Small intestine (tissue), 7 donors: ENCODE data around the gene CEBPB. TPM values are rescaled to one million over a fixed set of nuclear protein-coding genes. Genes with fewer than 3 reads are reported as not detected.

Experiments used
- DNase-seq, 2 donors: peaks; one replicate each; pipeline versions ENCODE4 v3.0.0 to v3.0.0-alpha.2; 2013
- FAIRE-seq: peaks from 2 replicates; lab custom pipeline; 2012; peaks lifted over from hg19 to GRCh38; lab: Jason Lieb, UNC
- H3K27ac ChIP-seq, 3 donors: one replicate each; pipeline ENCODE4 v1.5.1; 2013; ENCODE audit warnings: low read length in 2 of 3, mild to moderate bottlenecking in 2 of 3, control low read depth in 1 of 3, inconsistent platforms in 1 of 3, low read depth in 1 of 3, moderate library complexity in 1 of 3
- H3K27me3 ChIP-seq, 3 donors: one replicate each; pipeline ENCODE4 v1.6.1; 2013; ENCODE audit warnings: low read length in 3 of 3, inconsistent platforms in 1 of 3; ENCODE audit not compliant: control insufficient read depth in 3 of 3, insufficient read depth in 3 of 3
- H3K36me3 ChIP-seq, 3 donors: one replicate each; pipeline ENCODE4 v1.6.1; 2013; ENCODE audit warnings: low read length in 3 of 3, inconsistent platforms in 1 of 3, low read depth in 1 of 3, mild to moderate bottlenecking in 1 of 3, moderate library complexity in 1 of 3; ENCODE audit not compliant: control insufficient read depth in 3 of 3, insufficient read depth in 2 of 3
- H3K4me1 ChIP-seq, 3 donors: one replicate each; pipeline ENCODE4 v1.6.1; 2013; ENCODE audit warnings: low read length in 2 of 3, inconsistent platforms in 1 of 3, low read depth in 1 of 3, mild to moderate bottlenecking in 1 of 3, moderate library complexity in 1 of 3; ENCODE audit not compliant: control insufficient read depth in 3 of 3, insufficient read depth in 2 of 3
- H3K4me3 ChIP-seq, 3 donors: one replicate each; pipeline ENCODE4 v1.5.1; 2013; ENCODE audit warnings: low read length in 3 of 3, control low read depth in 1 of 3, inconsistent platforms in 1 of 3, low read depth in 1 of 3, mild to moderate bottlenecking in 1 of 3, moderate library complexity in 1 of 3
- H3K9me3 ChIP-seq, 2 donors: one replicate each; pipeline ENCODE4 v1.6.1; 2013; ENCODE audit warnings: low read depth in 1 of 2, low read length in 1 of 2; ENCODE audit not compliant: control insufficient read depth in 2 of 2, insufficient read depth in 1 of 2
- WGBS, 3 donors: extraction: QIAGEN DNeasy Blood & Tissue Kit; methylation state at CpG; one replicate each; pipeline ENCODE4 v1.1.7; 2013; 5-methylcytosine and 5-hydroxymethylcytosine counted together
- polyA plus RNA-seq, 4 donors: library from polyadenylated mRNA; stranded (reverse) in 3 of 4; unstranded in 1 of 4; fragments of 200-250 nt in 3 of 4; fragments of 120-200 nt in 1 of 4; gene quantifications; one replicate each; pipeline versions ENCODE4 v1.2.1 to v1.2.3, GENCODE V29; 2013
- donor health status: healthy with polysubstance abuse.
- donor health status: control.
- donor health status: control.
- donor health status: Bipolar disorder and iron deficiency.
- donor health status: healthy.

The CEBPB gene
- polyA plus RNA-seq, 4 donors: 7.6 to 26.0 (median 20.4) TPM

DNA sequence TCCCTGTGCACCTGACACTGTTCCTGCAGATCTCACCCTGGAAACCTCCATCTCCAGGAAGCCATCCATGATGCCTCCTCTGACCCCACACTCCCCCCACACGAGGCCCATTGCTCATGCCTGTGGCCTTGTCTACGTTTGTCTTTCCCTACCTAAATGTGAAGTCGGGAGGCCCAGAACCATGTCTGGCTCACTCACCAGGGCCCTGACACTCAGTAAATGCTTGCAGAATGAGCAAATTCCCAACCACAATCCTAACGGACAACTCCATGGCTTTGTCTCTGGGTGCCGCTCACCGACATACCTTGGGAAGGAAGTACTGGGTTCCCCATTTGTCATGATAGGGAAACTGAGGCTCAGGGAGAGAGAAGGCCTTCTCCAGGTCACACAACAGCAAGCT, 44.4 kb upstream of the CEBPB start:
- DNase-seq (no peak), FAIRE-seq (no peak)
- no peaks in the 10 kb centered on the region for H3K27me3 ChIP-seq
- peaks cover 4 to 84% (median 4%) of the 10 kb centered on the region in 3 donors for H3K36me3 ChIP-seq
- 87 to 92% (median 90%) methylated on average over 6 of the region's 6 CpGs for WGBS, 3 donors
- peaks cover 0 to 8% (median 6%) of the 10 kb centered on the region in 3 donors for H3K4me1 ChIP-seq
- H3K4me3 ChIP-seq: no peak overlapping the region
- no peaks in the 10 kb centered on the region for H3K9me3 ChIP-seq
- H3K27ac ChIP-seq: peak overlapping the region in 1 of 3 donors; percentile 71

DNA sequence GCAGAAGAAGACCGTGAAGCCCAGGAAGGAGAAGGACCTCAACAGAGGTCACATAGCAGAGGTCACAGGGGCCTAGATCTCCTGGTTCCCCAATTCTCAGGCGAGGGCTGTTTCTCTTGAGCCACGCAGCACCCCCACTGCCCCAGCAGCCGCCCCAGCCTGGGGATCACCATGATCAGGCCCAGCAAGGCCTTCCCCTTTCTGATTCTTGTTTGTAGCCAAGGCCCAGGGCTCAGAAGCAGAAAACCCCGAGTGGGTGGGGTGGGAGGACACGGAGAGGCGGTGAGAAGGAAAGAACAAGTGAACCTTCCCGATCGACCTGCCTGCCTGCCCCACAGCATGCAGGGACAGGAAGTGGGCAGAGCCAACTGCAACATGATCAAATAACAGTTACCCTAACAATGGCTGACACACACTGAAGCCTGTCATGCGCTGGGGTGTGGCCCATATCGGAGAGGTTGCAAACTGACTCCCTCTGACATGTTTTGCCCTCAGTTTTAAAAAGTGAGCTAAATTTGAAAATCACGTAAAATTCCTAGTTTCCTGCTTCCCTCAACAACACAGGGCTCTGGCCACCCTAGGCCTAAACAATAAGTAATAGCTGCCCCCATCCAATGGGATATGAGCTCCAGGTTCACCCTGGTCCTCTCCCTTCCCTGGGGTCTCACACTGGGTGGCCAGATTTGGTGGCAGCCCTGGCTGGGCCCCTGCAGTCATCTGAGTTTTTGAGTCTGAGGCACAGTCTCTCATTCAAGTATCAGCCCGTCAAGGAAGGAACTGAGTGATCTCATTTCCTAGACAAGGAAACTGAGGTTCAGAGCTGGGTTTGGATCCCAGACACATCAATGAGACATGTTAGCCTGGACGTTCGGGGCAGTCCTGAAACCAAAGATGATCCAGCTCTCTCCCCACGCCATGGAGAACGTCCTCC, 43.6 kb upstream of the CEBPB start:
- 54 to 70% (median 65%) methylated on average over 17 of the region's 17 CpGs for WGBS, 3 donors
- H3K27me3 ChIP-seq: no peaks in the 10 kb centered on the region
- DNase-seq: peak in 1 of 2 donors; percentile 33
- peaks cover 4 to 77% (median 4%) of the 10 kb centered on the region in 3 donors for H3K36me3 ChIP-seq
- H3K27ac ChIP-seq: peak overlapping the region; percentile 15 to 71 (median 35)
- peaks cover 0 to 14% (median 9%) of the 10 kb centered on the region in 3 donors for H3K4me1 ChIP-seq
- no peaks in the 10 kb centered on the region for H3K9me3 ChIP-seq
- no peak overlapping the region for H3K4me3 ChIP-seq
- no peak for FAIRE-seq

DNA sequence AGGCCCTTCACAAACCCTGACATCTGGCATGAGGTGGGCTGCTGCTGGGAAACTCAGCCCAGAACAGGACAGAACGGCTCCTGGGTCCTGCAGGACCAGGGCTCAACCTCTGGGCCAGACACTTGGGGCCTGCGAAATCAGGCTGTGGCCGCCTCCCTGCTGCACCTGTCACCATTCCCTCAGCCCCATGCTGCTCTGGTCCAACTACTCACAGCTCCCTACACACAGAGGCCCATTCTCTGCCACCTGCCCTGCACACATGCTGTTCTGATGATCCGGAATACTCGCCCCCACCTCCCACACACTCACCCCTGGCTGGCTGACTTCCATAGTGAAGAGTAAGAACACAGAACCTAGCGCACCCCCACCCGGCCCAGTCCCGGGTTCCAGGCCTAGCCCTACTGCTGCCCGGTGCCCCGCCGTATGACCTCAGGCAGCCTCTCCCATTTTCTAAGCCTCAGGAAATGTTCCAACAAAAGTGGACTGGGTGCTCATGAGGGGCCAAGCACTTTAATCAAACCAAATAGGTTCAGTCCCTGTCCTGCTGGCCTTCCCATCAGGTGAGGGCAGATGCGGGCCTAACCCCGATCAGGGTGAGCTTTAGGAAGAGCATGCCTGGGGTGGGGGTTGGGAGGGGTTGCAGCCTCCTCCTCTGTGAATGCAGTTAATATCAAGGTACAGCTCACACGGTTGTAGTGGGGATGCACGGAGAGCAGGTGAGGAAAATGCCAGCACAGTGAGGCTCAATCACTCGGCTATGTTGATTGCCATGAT, 41.0 kb upstream of the CEBPB start:
- Histone ChIP-seq H3K36me3 (peaks cover 0 to 55% (median 2%) of the 10 kb centered on the region in 3 donors), H3K27me3 (no peaks in the 10 kb centered on the region), H3K4me3 (no peak overlapping the region), H3K27ac (no peak overlapping the region), H3K4me1 (peaks cover 0 to 31% (median 12%) of the 10 kb centered on the region in 3 donors), H3K9me3 (no peaks in the 10 kb centered on the region)
- DNase-seq: peak in 1 of 2 donors; percentile 58
- no peak for FAIRE-seq
- WGBS, 3 donors: 30 to 70% (median 58%) methylated on average over 15 to 16 of the region's 16 CpGs

DNA sequence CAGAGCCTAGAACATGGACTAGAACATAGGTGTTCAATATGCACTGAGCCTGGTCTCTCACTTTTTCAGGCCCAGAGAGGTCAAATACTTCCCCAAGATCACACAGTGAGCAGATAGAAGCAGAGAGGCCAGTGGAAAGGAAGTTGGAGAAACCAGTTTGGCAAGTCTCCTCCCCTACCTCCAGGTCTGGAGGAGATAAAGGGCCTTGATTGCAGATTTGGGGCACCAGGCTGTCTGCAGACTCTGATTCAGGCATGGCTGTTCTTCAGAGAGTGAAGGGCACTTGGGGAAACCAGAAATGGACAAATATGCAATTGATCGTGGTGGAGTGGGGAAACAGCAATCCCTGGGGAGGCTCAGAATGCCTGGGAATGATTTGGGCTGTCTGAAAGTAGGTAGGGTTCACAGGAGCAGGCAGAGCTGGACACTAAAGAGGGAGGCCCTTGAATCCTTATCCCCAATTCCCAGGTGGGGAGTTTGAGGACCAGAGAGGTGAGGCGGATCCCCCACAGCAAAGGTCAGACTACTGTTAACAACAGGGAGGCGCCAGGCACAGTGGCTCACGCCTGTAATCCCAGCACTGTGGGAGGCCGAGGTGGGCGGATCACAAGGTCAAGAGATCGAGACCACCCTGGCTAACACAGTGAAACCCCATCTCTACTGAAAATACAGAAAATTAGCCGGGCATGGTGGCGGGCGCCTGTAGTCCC, 39.4 kb upstream of the CEBPB start:
- Histone ChIP-seq H3K4me3 (peak overlapping the region in 1 of 3 donors; percentile 8), H3K36me3 (peaks cover 0 to 50% (median 2%) of the 10 kb centered on the region in 3 donors), H3K9me3 (no peaks in the 10 kb centered on the region), H3K27me3 (no peaks in the 10 kb centered on the region), H3K27ac (peak overlapping the region in 2 of 3 donors; percentile 52 to 83), H3K4me1 (peaks cover 0 to 31% (median 12%) of the 10 kb centered on the region in 3 donors)
- FAIRE-seq (no peak), DNase-seq (peak; percentile 66 to 85)
- 26 to 57% (median 49%) methylated on average over 10 of the region's 10 CpGs for WGBS, 3 donors

DNA sequence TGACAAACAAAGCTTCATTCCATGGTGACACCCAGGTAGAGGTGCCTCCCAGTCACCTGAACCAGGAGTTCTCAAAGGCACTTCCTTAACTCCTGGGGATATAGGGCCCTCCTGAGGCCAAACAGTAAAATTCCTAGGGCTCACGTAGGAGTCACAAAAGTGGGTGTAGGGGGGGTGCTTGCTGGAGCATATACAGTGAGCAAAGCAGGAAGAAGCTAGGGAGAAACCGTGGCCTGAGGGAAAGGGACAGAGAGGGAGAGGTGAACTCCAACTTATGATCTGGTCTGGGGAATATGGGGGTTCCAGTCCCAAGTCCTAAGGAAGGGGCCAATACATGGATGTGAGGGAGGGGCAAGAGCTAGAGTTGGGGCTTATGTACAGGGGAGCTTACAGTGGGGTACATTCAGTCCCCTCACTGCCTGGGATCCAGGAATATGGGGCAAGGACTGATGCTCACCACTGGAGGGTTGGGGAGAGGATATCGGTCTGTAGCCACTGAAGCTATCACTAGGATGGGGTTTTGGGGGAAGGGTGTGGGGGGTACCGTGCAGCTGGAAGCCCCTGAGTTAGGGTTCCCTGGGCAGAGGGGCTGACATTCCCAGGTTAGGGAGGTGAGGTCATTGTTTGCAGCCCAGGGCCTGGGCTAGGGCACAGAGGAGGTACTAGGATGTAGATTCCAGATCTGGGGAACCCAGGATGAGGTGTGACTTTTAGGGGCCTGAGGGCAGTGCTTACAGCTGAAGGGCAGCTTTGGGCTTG, 38.1 kb upstream of the CEBPB start:
- peaks cover 0 to 37% (median 0%) of the 10 kb centered on the region in 3 donors for H3K36me3 ChIP-seq
- peak overlapping the region; percentile 90 to 100 (median 94) for H3K4me3 ChIP-seq
- 13 to 17% (median 17%) methylated on average over 4 of the region's 4 CpGs for WGBS, 3 donors
- peaks cover 0 to 28% (median 7%) of the 10 kb centered on the region in 3 donors for H3K4me1 ChIP-seq
- DNase-seq (peak; percentile 58 to 76), FAIRE-seq (no peak)
- peak overlapping the region; percentile 71 to 94 (median 88) for H3K27ac ChIP-seq
- H3K9me3 ChIP-seq: no peaks in the 10 kb centered on the region
- H3K27me3 ChIP-seq: no peaks in the 10 kb centered on the region

DNA sequence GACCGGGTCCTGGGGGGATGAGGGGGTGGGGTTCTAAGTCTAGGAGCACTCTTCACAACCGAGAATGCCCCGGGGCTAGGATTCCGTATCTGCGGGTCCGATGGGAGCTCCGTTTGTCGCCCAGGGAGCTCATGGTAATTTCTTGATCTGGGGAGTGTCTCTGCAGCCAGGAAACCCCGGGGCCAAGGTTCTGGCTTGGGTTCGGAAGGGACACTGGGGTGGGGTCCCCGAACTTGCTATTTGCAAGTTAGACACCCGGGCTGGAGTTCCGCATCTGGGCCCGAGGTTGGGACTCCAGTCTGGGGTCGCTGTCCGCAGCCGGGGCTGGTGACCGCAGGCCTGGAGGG, 37.5 kb upstream of the CEBPB start:
- no peaks in the 10 kb centered on the region for H3K9me3 ChIP-seq
- 0 to 2% (median 1%) methylated on average over 16 to 18 of the region's 18 CpGs for WGBS, 3 donors
- peak overlapping the region; percentile 90 to 100 (median 94) for H3K4me3 ChIP-seq
- H3K27me3 ChIP-seq: no peaks in the 10 kb centered on the region
- no peak for FAIRE-seq
- DNase-seq: peak in 1 of 2 donors; percentile 51
- peak overlapping the region; percentile 71 to 94 (median 88) for H3K27ac ChIP-seq
- peaks cover 0 to 32% (median 0%) of the 10 kb centered on the region in 3 donors for H3K36me3 ChIP-seq
- H3K4me1 ChIP-seq: peaks cover 0 to 28% (median 7%) of the 10 kb centered on the region in 3 donors

DNA sequence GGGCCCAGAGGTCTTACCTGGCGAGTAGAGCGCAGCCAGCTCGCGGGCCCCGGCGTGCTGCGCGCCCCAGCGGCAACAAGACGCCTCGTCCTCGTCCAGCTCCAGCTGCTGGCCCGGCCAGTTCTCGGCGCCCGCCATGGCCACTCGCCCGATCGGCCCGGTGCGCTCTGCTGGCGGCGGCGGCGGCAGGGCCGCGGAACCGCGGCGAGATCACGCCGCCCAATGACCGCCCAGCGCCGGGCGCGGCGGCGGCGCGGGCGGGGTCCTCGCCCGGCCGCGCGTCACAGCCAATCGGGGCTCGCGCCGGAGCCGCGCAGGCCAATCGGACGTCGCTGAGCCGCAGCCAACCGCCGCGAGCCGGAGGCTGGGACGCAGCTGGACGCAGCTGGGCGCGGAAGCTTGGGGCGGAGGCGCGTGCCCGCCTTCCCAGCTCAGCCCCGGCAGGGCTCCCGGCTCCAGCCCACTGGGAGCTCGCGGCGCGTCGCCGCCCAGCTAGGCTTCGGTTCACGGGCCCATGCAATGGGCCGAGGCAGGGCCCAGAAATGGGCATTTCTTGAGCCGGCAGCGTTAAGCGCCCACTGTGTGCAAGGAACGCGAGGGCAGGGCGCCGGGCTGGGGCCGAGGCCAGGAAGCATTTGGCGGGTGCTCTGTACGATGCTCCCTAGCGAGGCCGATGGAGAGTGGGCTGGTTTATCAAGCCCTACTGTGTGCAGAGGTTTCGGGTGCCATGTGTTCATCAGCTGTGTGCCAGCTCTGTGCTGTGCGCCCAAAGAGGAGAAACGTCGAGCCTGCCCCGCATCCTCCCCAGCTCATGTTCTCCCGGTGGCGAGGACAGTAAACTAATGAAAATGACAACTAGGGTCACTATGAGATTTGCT, 36.9 kb upstream of the CEBPB start, which contains the start of gene PEDS1:
Gene PEDS1, minus strand, starts transcription at position 224 of the 878 bp plus-strand sequence. Its CDS starts 86 bp downstream, at position 138.
- FAIRE-seq (no peak), DNase-seq (peak; percentile 92 to 97)
- Histone ChIP-seq H3K27ac (peak within 1 kb of the TSS; percentile 71 to 94 (median 88)), H3K27me3 (no peaks in the 10 kb centered on the region), H3K4me1 (peaks cover 0 to 28% (median 7%) of the 10 kb centered on the region in 3 donors), H3K36me3 (peaks cover 0 to 26% (median 0%) of the 10 kb centered on the region in 3 donors), H3K9me3 (no peaks in the 10 kb centered on the region), H3K4me3 (peak within 1 kb of the TSS; percentile 90 to 100 (median 94))
- 2 to 4% (median 3%) methylated on average over 53 to 99 of the region's 99 CpGs for WGBS, 3 donors
